A549 (cell line): Measurements from ENCODE around the gene LIG1. TPM values are rescaled to one million over a fixed set of nuclear protein-coding genes. Genes with fewer than 3 reads are reported as not detected.

ENCODE experiments used
- ATAC-seq, 2 experiments: fragments of 200-7000 bp in 1 of 2; fragments of >200 bp in 1 of 2; cut with Nextera tagmentation in 1 of 2; cut with Tn5 transposase in 1 of 2; 3 replicates each; pipeline versions ENCODE4 v1.8.0 to v1.9.1; 2018 to 2020; ENCODE audit warnings: mild to moderate bottlenecking in 1 of 2, moderate library complexity in 1 of 2
- CTCF ChIA-PET: fragments of 300-600 bp; sonication (Branson Sonifier 250); formaldehyde crosslinking; extraction: SDS; loops from one replicate; lab custom pipeline; 2021; ENCODE audit warnings: antibody characterized with exemption, inconsistent platforms; lab: Yijun Ruan, JAX
- POLR2A ChIA-PET: fragments of 350-600 bp; formaldehyde crosslinking; extraction: SDS; loops from one replicate; lab custom pipeline; 2021; ENCODE audit warnings: antibody characterized with exemption, inconsistent platforms; lab: Yijun Ruan, JAX
- DNase-seq, 2 experiments: peaks; one replicate each; pipeline versions ENCODE4 v3.0.0 to v3.0.0-alpha.2; 2011 to 2016; ENCODE audit warnings: low read depth in 1 of 2, low spot score in 1 of 2
- FAIRE-seq: peaks from 2 replicates; lab custom pipeline; 2011; peaks lifted over from hg19 to GRCh38; lab: Jason Lieb, UNC
- H3K27ac ChIP-seq, 2 experiments: fragments of >200 bp; sonication (Bioruptor Twin); formaldehyde crosslinking; 3 replicates each; pipeline ENCODE4 v1.5.1; 2016 to 2017
- H3K4me1 ChIP-seq: fragments of >200 bp; sonication (Bioruptor Twin); formaldehyde crosslinking; 3 replicates; pipeline ENCODE4 v1.6.1; 2016
- H3K4me2 ChIP-seq: fragments of >200 bp; sonication (Bioruptor Twin); formaldehyde crosslinking; 3 replicates; pipeline ENCODE4 v1.6.1; 2016
- H3K4me3 ChIP-seq: fragments of >200 bp; sonication (Bioruptor Twin); formaldehyde crosslinking; 3 replicates; pipeline ENCODE4 v1.5.1; 2016
- H3K9me3 ChIP-seq: fragments of >200 bp; sonication (Bioruptor Twin); formaldehyde crosslinking; 3 replicates; pipeline ENCODE4 v1.6.1; 2016
- CBX2 ChIP-seq: fragments of 200-600 bp; sonication (generic); IDR thresholded peaks from 2 replicates; pipeline ENCODE4 v1.6.1; 2016; ENCODE audit warnings: low read depth, mild to moderate bottlenecking, borderline replicate concordance
- CEBPB ChIP-seq, 2 experiments: fragments of >200 bp in 1 of 2; sonication (Bioruptor Twin) in 1 of 2; formaldehyde crosslinking in 1 of 2; IDR thresholded peaks; 2 replicates each; pipeline ENCODE4 v1.6.1; 2012 to 2016
- CHD4 ChIP-seq: fragments of 200-600 bp; sonication (generic); IDR thresholded peaks from 2 replicates; pipeline ENCODE4 v1.6.1; 2016; ENCODE audit warnings: antibody characterized with exemption, mild to moderate bottlenecking, borderline replicate concordance
- EP300 ChIP-seq, 2 experiments: fragments of >200 bp; sonication (Bioruptor Twin); formaldehyde crosslinking; IDR thresholded peaks; 2 replicates in 1 of 2; 3 replicates in 1 of 2; pipeline ENCODE4 v1.6.1; 2016 to 2017
- FOXS1 ChIP-seq: fragments of 250-450 bp; sonication (Bioruptor Pico); IDR thresholded peaks from 2 replicates; pipeline ENCODE4 v1.5.0; 2020; ENCODE audit warnings: mild to moderate bottlenecking, moderate library complexity
- HOXB13 ChIP-seq: fragments of 250-450 bp; sonication (Bioruptor Pico); IDR thresholded peaks from 2 replicates; pipeline ENCODE4 v1.5.0; 2020; ENCODE audit warnings: low read depth, mild to moderate bottlenecking, moderate library complexity
- HOXB5 ChIP-seq: fragments of 250-450 bp; sonication (Bioruptor Pico); IDR thresholded peaks from 2 replicates; pipeline ENCODE4 v1.5.0; 2020; ENCODE audit warnings: mild to moderate bottlenecking, moderate library complexity
- MAFK ChIP-seq: fragments of 450-650 bp; IDR thresholded peaks from 2 replicates; pipeline ENCODE4 v1.6.1; 2014; ENCODE audit not compliant: partially characterized antibody
- MAX ChIP-seq: IDR thresholded peaks from 2 replicates; pipeline ENCODE4 v1.6.1; 2012
- MAZ ChIP-seq: fragments of 150-350 bp; IDR thresholded peaks from 2 replicates; pipeline ENCODE4 v1.6.1; 2014; ENCODE audit warnings: antibody characterized with exemption, low read depth, low read length, borderline replicate concordance
- NR3C1 ChIP-seq: fragments of >200 bp; sonication (Bioruptor Twin); formaldehyde crosslinking; IDR thresholded peaks from 3 replicates; pipeline ENCODE4 v1.6.1; 2017
- POLR2A ChIP-seq: IDR thresholded peaks from 2 replicates; pipeline ENCODE4 v1.6.1; 2012; ENCODE audit warnings: mild to moderate bottlenecking, low read length
- RAD21 ChIP-seq, 2 experiments: fragments of >200 bp in 1 of 2; sonication (Bioruptor Twin) in 1 of 2; formaldehyde crosslinking in 1 of 2; IDR thresholded peaks in 1 of 2; conservative IDR thresholded peaks in 1 of 2; 2 replicates in 1 of 2; 3 replicates in 1 of 2; pipeline ENCODE4 v1.6.1; 2012 to 2018; ENCODE audit warnings: inconsistent platforms in 1 of 2
- SMC3 ChIP-seq: fragments of >200 bp; sonication (Bioruptor Twin); formaldehyde crosslinking; IDR thresholded peaks from 3 replicates; pipeline ENCODE4 v1.6.1; 2018; ENCODE audit warnings: inconsistent platforms
- USF2 ChIP-seq: fragments of 450-650 bp; IDR thresholded peaks from 2 replicates; pipeline ENCODE4 v1.6.1; 2014; ENCODE audit warnings: antibody characterized with exemption
- ZFP36 ChIP-seq: fragments of 450-650 bp; IDR thresholded peaks from 2 replicates; pipeline ENCODE4 v1.6.1; 2014; ENCODE audit warnings: borderline replicate concordance; ENCODE audit not compliant: partially characterized antibody
- WGBS: methylation state at CpG from one replicate; pipeline ENCODE4 v1.1.6; 2017; ENCODE audit errors: missing lambda C conversion rate; 5-methylcytosine and 5-hydroxymethylcytosine counted together
- polyA plus RNA-seq, 4 experiments: library from polyadenylated mRNA; depleted of rRNA in 3 of 4; stranded (reverse); fragments of >200 nt; fragmentation: RNase III in 1 of 4; extraction: RNeasy Plus Mini Kit Qiagen cat#74134 plus additional on column Dnase treatment in 1 of 4; gene quantifications; 2 replicates in 3 of 4; 3 replicates in 1 of 4; pipeline ENCODE4 v1.2.3, GENCODE V29; 2011 to 2017
- TF ChIP-seq, protein P1 (sequence below): fragments of >200 bp; sonication (Bioruptor Twin); formaldehyde crosslinking; IDR thresholded peaks from 3 replicates; pipeline ENCODE4 v1.5.1; 2016

Gene LIG1
- polyA plus RNA-seq, 2 of the 4 experiments (the other 2 are of a cell fraction) = 54.9 to 101 TPM

DNA sequence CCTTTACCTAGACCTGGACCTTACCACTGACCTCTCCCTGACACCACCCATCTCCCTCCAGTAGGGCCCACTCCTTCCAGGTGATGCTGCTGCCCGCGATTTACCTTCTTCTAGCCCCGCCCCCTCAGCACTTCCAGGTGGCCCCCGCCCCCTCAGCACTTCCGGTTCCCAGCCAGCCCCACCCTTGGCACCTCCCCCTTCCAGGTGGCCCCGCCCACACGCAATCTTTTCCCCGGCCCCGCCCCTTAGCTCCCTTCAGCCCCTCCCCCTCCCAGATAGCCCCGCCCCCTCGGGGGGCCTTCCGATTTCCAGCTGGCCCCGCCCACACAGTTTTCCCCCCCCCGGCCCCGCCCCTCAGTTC lies 586 bp downstream of the LIG1 start (continued):
- no peak for TF ChIP-seq CHD4

DNA sequence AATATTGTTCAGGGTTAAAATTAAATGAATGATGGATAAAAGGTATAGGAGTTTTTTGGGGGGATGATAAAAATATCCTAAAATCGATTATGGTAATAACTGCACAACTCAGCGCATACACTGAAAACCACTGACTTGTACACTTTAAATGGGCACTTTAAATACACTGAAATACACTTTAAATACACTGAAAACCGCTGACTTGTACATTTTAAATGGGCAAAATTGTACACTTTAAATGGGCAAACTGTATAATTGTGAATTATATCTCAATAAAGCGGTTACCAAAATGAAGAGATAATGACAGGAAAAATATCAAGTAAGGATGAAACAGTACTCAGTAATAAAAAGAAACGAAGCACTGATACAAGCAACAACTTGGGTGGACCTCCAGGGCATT lies 1.5 kb downstream of the LIG1 start:
- ChIA-PET POLR2A (interaction anchor here (1.0 kb wide), 1 partner anchor 58 kb away, joined by 5 read pairs; the partner anchor contains the start of gene PLA2G4C), CTCF (interaction anchor here (0.9 to 1.4 kb wide), 2 partner anchors 16 to 26 kb away, joined by 3 to 5 read pairs; no protein-coding TSS in a partner anchor)
- H3K27ac ChIP-seq = no peak overlapping the region
- H3K4me1 ChIP-seq = peaks cover 14% of the 10 kb centered on the region; the same call in 2 of the 3 replicates
- H3K4me3 ChIP-seq = no peak overlapping the region
- ATAC-seq = no peak
- no peaks in the 10 kb centered on the region for H3K9me3 ChIP-seq
- peak; percentile 13 for FAIRE-seq
- 88% methylated on average over 5 of the region's 5 CpGs for WGBS
- TF ChIP-seq MAZ (no peak), NR3C1 (no peak), RAD21 (conservative IDR thresholded peaks at IDR 0.05 in 1 of 2, IDR thresholded peaks at IDR 0.05 in 1 of 2) (no peak), MAFK (peak; percentile 91), EP300 (IDR thresholded peaks at IDR 0.05) (no peak)
- peak overlapping the region; percentile 75 for H3K4me2 ChIP-seq
- DNase-seq = no peak

- Histone ChIP-seq H3K4me1 (peaks cover 4% of the 10 kb centered on the region; the same call in 2 of the 3 replicates), H3K9me3 (no peaks in the 10 kb centered on the region)
- CTCF ChIA-PET = interaction anchor here (0.5 to 17.3 kb wide), 7 partner anchors 11 to 1522 kb away, joined by 3 to 281 read pairs (median 3); partner anchors contain the start of gene PLA2G4C
- ATAC-seq = peak; percentile 47 to 58; a peak in 2 of 6 replicates
- TF ChIP-seq POLR2A = no peak
- TF ChIP-seq, protein P1, sequence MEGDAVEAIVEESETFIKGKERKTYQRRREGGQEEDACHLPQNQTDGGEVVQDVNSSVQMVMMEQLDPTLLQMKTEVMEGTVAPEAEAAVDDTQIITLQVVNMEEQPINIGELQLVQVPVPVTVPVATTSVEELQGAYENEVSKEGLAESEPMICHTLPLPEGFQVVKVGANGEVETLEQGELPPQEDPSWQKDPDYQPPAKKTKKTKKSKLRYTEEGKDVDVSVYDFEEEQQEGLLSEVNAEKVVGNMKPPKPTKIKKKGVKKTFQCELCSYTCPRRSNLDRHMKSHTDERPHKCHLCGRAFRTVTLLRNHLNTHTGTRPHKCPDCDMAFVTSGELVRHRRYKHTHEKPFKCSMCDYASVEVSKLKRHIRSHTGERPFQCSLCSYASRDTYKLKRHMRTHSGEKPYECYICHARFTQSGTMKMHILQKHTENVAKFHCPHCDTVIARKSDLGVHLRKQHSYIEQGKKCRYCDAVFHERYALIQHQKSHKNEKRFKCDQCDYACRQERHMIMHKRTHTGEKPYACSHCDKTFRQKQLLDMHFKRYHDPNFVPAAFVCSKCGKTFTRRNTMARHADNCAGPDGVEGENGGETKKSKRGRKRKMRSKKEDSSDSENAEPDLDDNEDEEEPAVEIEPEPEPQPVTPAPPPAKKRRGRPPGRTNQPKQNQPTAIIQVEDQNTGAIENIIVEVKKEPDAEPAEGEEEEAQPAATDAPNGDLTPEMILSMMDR = peak; percentile 15; the same call in 1 of the 3 replicates
- TF ChIP-seq HOXB13 = no peak
- TF ChIP-seq, all 56 proteins: peak for 1
- DNase-seq = no peak
- POLR2A ChIA-PET = interaction anchor here (0.6 kb wide), 1 partner anchor 11 kb away, joined by 3 read pairs; no protein-coding TSS in a partner anchor
- WGBS = 90% methylated on average over 12 of the region's 12 CpGs
- H3K27ac ChIP-seq = no peak overlapping the region
- FAIRE-seq = no peak
- no peak overlapping the region for H3K4me2 ChIP-seq
- no peak overlapping the region for H3K4me3 ChIP-seq
These were observed 11.8 kb downstream of the LIG1 start for GRCh38 chr19:48158210-48158790.

- Histone ChIP-seq H3K4me3 (no peak overlapping the region), H3K9me3 (no peaks in the 10 kb centered on the region), H3K4me1 (peaks cover 11% of the 10 kb centered on the region; the same call in 2 of the 3 replicates), H3K27ac (peak overlapping the region in 1 of 2 experiments; percentile 41; a peak in 3 of 6 replicates), H3K4me2 (no peak overlapping the region)
- ATAC-seq = peak; percentile 13 to 42; a peak in 3 of 6 replicates
- CTCF ChIA-PET = interaction anchor here (0.7 to 17.3 kb wide), 14 partner anchors 9 to 190 kb away, joined by 3 to 281 read pairs (median 4); partner anchors contain the start of gene PLA2G4C
- TF ChIP-seq ZFP36 = peak; percentile 58
- TF ChIP-seq MAX = no peak
- TF ChIP-seq, all 56 proteins: peak for 1
- WGBS = 60% methylated on average over 9 of the region's 9 CpGs
- DNase-seq = no peak
- no peak for FAIRE-seq
- POLR2A ChIA-PET = interaction anchor here (1.3 kb wide), 1 partner anchor 43 kb away, joined by 5 read pairs; the partner anchor contains the start of gene PLA2G4C
These were observed 16.1 kb downstream of the LIG1 start for GRCh38 chr19:48154003-48154402.

DNA sequence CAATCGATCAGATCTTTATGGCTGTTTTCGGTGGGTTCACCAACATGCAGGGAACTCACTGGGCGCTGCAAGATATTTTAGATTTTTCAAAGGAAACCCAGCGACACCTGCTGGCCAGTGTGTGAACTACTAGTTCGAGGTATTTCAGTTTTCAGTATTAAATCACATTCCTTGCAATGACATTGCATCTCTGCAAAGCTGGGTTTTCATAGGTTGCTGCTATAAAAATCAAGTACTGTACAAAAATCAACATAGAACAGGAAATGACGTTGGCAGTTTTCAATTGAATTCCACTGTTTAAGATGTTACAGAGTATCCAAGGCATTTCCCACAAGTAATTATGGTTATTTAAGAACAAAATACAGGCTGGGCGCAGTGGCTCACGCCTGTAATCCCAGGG lies 17.6 kb downstream of the LIG1 start:
- DNase-seq = peak; percentile 81 to 82
- Histone ChIP-seq H3K27ac (peak overlapping the region; percentile 3 to 55; a peak in 3 of 6 replicates), H3K9me3 (no peaks in the 10 kb centered on the region), H3K4me2 (peak overlapping the region; percentile 13; the same call in 1 of the 3 replicates), H3K4me1 (peaks cover 11% of the 10 kb centered on the region; the same call in 2 of the 3 replicates), H3K4me3 (no peak overlapping the region)
- WGBS = 27% methylated on average over 8 of the region's 8 CpGs
- CTCF ChIA-PET = interaction anchor here (0.6 to 17.3 kb wide), 41 partner anchors 9 to 414 kb away, joined by 3 to 281 read pairs (median 5); partner anchors contain the start of genes CABP5, LIG1 and PLA2G4C
- POLR2A ChIA-PET = interaction anchor here (1.5 kb wide), 1 partner anchor 42 kb away, joined by 6 read pairs; the partner anchor contains the start of gene PLA2G4C
- ATAC-seq = peak; percentile 68 to 72
- peak; percentile 72 for FAIRE-seq
- TF ChIP-seq CEBPB (IDR thresholded peaks at IDR 0.05) (no peak), HOXB5 (CRISPR knock-in tag) (no peak), FOXS1 (CRISPR knock-in tag) (0 out of 2 replicates have a peak, but pooled peaks have one; percentile 46), CBX2 (no peak), USF2 (no peak), SMC3 (peak; percentile 95), MAFK (peak; percentile 69), RAD21 (conservative IDR thresholded peaks at IDR 0.05 in 1 of 2, IDR thresholded peaks at IDR 0.05 in 1 of 2) (peak; percentile 83 to 91)
- TF ChIP-seq, protein P1 = peak; percentile 97
